ENCODE data around the gene GBP3.
"Not testable (repeated sequence)": the region's sequence is repeated elsewhere in the genome, so short reads cannot be mapped to it uniquely, and the experiment has no call there.

- peak; percentile 28 for TF ChIP-seq CTCF (conservative IDR thresholded peaks at IDR 0.05; ENCODE audit: low read length)
- TF ChIP-seq EZH2phosphoT487 (IDR thresholded peaks at IDR 0.05; ENCODE audit: borderline replicate concordance), result not testable (repeated sequence)
These were observed 23.9 kb upstream of the GBP3 start for GRCh38 chr1:89046318-89047183.
